ENCODE measurements around the gene ORAI3. TPM values are rescaled to one million over a fixed set of nuclear protein-coding genes. Genes with fewer than 3 reads are reported as not detected.

The ORAI3 gene
- 10 to 100 TPM; 10.4 to 28.0 TPM for total RNA-seq
- 10 to 100 TPM; 13.9 to 15.5 TPM for polyA plus RNA-seq (ENCODE audit: insufficient read length in 2 of 2)
- long read RNA-seq, donor 1, transcript ORAI3-201 (2 exons, 2,206 nt) = major isoform, 7 of 8 reads
- long read RNA-seq, donor 1, partial matches to known transcripts = 0 of 8 reads
- long read RNA-seq, donor 1, other reads (novel, unspliced or antisense) = 0 of 8 reads
- long read RNA-seq, donor 2, partial matches to known transcripts = 0 of 3 reads
- long read RNA-seq, donor 2, other reads (novel, unspliced or antisense) = 0 of 3 reads
- long read RNA-seq, donor 3, transcript ORAI3-201 (2 exons, 2,206 nt) = major isoform, 6 of 6 reads
- long read RNA-seq, donor 3, partial matches to known transcripts = 0 of 6 reads
- long read RNA-seq, donor 3, other reads (novel, unspliced or antisense) = 0 of 6 reads
- long read RNA-seq, donor 4, transcript ORAI3-202 (2 exons, 628 nt) = minor isoform, 5 of 16 reads
- long read RNA-seq, donor 4, transcript ORAI3-201 (2 exons, 2,206 nt) = major isoform, 11 of 16 reads
- long read RNA-seq, donor 4, partial matches to known transcripts = 0 of 16 reads
- long read RNA-seq, donor 4, other reads (novel, unspliced or antisense) = 0 of 16 reads

DNA sequence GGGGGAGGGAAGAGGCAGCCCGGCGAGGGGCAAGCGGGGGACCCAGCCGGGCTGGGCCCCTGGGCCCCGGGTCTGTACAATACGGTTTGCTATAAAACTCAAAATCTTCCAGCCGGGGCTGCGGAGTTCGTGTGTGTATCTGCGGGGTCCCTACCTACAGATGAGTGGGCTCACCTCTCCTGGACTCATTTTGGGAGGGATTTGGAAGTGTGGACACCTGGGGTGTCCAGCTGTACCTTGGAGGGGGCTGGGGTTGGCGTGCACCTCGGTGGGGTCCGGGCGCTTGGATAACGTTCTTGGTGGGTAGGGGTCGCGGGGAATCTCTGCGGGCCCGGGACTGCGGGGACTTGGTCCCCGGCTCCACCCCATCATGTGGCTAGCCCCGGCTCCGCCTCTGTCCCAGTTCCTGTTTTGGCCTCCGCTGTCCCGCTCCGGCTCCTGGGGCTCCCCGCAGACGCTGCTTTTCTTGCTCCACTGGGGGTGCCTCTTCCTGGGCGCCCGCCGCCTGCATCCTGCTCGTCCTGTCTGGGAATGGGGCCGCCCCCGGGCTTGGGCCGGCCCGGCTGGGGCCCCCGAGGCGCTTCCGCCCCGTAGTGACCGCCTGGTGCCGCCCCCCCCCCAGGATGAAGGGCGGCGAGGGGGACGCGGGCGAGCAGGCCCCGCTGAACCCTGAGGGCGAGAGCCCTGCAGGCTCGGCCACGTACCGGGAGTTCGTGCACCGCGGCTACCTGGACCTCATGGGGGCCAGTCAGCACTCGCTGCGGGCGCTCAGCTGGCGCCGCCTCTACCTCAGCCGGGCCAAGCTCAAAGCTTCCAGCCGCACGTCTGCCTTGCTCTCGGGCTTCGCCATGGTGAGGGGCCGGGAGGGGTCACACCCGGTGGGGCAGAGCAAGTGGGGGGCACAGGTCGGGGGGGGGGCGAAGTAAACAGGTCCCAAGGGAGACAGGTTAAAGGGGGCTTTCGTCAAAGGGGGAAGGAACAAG lies at the start of gene ORAI3:
Gene ORAI3, plus strand, starts transcription at position 402 of the 983 bp plus-strand sequence. Its CDS starts 222 bp downstream, at position 624.
- WGBS (ENCODE audit: insufficient coverage) = under 1% methylated on average over 69 of the region's 70 CpGs
- H3K4me1 ChIP-seq (ENCODE audit: control insufficient read depth, insufficient read depth, low read length) = peaks cover 52% of the 10 kb centered on the region
- peak in 4 of 6 donors; percentile 36 to 80 (median 60) for DNase-seq (ENCODE audit: low read depth in 4 of 6, low spot score in 6 of 6)

GRCh38 chr16:30899794-30900193 lies 49.1 kb upstream of the ORAI3 start:
- no peak for DNase-seq (ENCODE audit: low read depth in 4 of 6, low spot score in 6 of 6)
- no peak overlapping the region for H3K4me3 ChIP-seq (ENCODE audit: low read depth, low read length)
- whole genome bisulfite sequencing (ENCODE audit: insufficient coverage) = no CpG with 5 or more reads among the region's 2 CpGs
- peaks cover 42% of the 10 kb centered on the region for H3K4me1 ChIP-seq (ENCODE audit: control insufficient read depth, insufficient read depth, low read length)
- no peaks in the 10 kb centered on the region for H3K9me3 ChIP-seq (ENCODE audit: control insufficient read depth, insufficient read depth, low read length)
- H3K27ac ChIP-seq (ENCODE audit: low read depth, low read length) = no peak overlapping the region
- no peaks in the 10 kb centered on the region for H3K27me3 ChIP-seq (ENCODE audit: control insufficient read depth, insufficient read depth, low read length)
- H3K36me3 ChIP-seq (ENCODE audit: control insufficient read depth, insufficient read depth, low read length) = peaks cover 3% of the 10 kb centered on the region

More for the DNA sequence above, at the start of gene ORAI3:
- Histone ChIP-seq H3K27ac (ENCODE audit: low read depth, low read length) (peak within 1 kb of the TSS; percentile 92), H3K36me3 (ENCODE audit: control insufficient read depth, insufficient read depth, low read length) (peaks cover 38% of the 10 kb centered on the region), H3K9me3 (ENCODE audit: control insufficient read depth, insufficient read depth, low read length) (no peaks in the 10 kb centered on the region), H3K4me3 (ENCODE audit: low read depth, low read length) (peak within 1 kb of the TSS; percentile 76), H3K27me3 (ENCODE audit: control insufficient read depth, insufficient read depth, low read length) (no peaks in the 10 kb centered on the region)

DNA sequence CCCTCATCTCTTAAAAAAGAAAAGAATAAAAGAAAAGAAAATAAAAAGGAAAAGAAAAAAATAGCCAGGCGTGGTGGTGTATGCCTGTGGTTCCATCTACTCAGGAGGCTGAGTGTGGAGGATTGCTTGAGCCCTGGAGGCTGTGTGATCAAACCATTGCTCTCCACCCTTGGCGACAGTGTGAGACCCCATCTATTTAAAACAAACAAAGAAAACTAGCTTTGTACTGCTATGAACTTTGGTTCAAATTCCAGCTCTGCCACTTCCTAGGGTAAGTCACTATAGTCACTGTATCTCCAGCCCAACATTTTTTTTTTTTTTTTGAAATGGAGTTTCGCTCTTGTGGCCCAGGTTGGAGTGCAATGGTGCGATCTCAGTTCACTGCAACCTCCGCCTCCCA lies 48.3 kb upstream of the ORAI3 start:
- H3K36me3 ChIP-seq (ENCODE audit: control insufficient read depth, insufficient read depth, low read length) = peaks cover 3% of the 10 kb centered on the region
- H3K27me3 ChIP-seq (ENCODE audit: control insufficient read depth, insufficient read depth, low read length) = no peaks in the 10 kb centered on the region
- no peaks in the 10 kb centered on the region for H3K9me3 ChIP-seq (ENCODE audit: control insufficient read depth, insufficient read depth, low read length)
- DNase-seq (ENCODE audit: low read depth in 4 of 6, low spot score in 6 of 6) = no peak
- WGBS (ENCODE audit: insufficient coverage) = 100% methylated on average over 1 of the region's 5 CpGs
- no peak overlapping the region for H3K27ac ChIP-seq (ENCODE audit: low read depth, low read length)
- peaks cover 40% of the 10 kb centered on the region for H3K4me1 ChIP-seq (ENCODE audit: control insufficient read depth, insufficient read depth, low read length)
- H3K4me3 ChIP-seq (ENCODE audit: low read depth, low read length) = no peak overlapping the region

GRCh38 chr16:30901201-30902028 lies 47.5 kb upstream of the ORAI3 start:
- H3K27me3 ChIP-seq (ENCODE audit: control insufficient read depth, insufficient read depth, low read length) = no peaks in the 10 kb centered on the region
- no peaks in the 10 kb centered on the region for H3K9me3 ChIP-seq (ENCODE audit: control insufficient read depth, insufficient read depth, low read length)
- H3K4me3 ChIP-seq (ENCODE audit: low read depth, low read length) = peak overlapping the region; percentile 38
- WGBS (ENCODE audit: insufficient coverage) = 33% methylated on average over 3 of the region's 6 CpGs
- DNase-seq (ENCODE audit: low read depth in 4 of 6, low spot score in 6 of 6) = no peak
- peaks cover 32% of the 10 kb centered on the region for H3K4me1 ChIP-seq (ENCODE audit: control insufficient read depth, insufficient read depth, low read length)
- H3K36me3 ChIP-seq (ENCODE audit: control insufficient read depth, insufficient read depth, low read length) = peaks cover 3% of the 10 kb centered on the region
- H3K27ac ChIP-seq (ENCODE audit: low read depth, low read length) = peak overlapping the region; percentile 76

- peak in 2 of 6 donors; percentile 78 to 85 for DNase-seq (ENCODE audit: low read depth in 4 of 6, low spot score in 6 of 6)
- peak overlapping the region; percentile 38 for H3K4me3 ChIP-seq (ENCODE audit: low read depth, low read length)
- WGBS (ENCODE audit: insufficient coverage) = 6% methylated on average over 90 of the region's 99 CpGs
- no peaks in the 10 kb centered on the region for H3K27me3 ChIP-seq (ENCODE audit: control insufficient read depth, insufficient read depth, low read length)
- H3K4me1 ChIP-seq (ENCODE audit: control insufficient read depth, insufficient read depth, low read length) = peaks cover 26% of the 10 kb centered on the region
- H3K9me3 ChIP-seq (ENCODE audit: control insufficient read depth, insufficient read depth, low read length) = no peaks in the 10 kb centered on the region
- peak overlapping the region; percentile 82 for H3K27ac ChIP-seq (ENCODE audit: low read depth, low read length)
- H3K36me3 ChIP-seq (ENCODE audit: control insufficient read depth, insufficient read depth, low read length) = peaks cover 3% of the 10 kb centered on the region
Measured at GRCh38 chr16:30902029-30902972, 46.6 kb upstream of the ORAI3 start.

DNA sequence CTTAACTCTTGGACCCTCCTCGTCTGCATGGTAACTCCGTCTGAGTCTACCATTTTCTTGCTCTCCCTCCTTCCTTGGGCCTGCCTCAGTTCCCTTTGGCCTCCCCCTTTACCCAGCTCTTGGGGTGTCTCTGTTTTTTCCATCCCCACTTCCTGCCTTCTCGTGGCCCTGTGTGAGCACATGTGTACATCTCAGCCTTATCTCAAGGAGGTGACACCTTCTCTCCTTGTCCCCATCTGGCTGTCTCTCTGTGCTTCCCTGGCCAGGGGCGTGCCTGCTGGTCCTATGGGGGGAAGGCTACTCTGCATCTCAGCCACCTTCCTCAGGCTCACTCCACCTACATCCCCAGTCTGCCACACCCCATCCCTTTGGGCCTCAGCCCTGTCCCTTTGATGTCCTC lies 45.9 kb upstream of the ORAI3 start:
- peak overlapping the region; percentile 82 for H3K27ac ChIP-seq (ENCODE audit: low read depth, low read length)
- no peak for DNase-seq (ENCODE audit: low read depth in 4 of 6, low spot score in 6 of 6)
- H3K4me3 ChIP-seq (ENCODE audit: low read depth, low read length) = no peak overlapping the region
- peaks cover 5% of the 10 kb centered on the region for H3K36me3 ChIP-seq (ENCODE audit: control insufficient read depth, insufficient read depth, low read length)
- no peaks in the 10 kb centered on the region for H3K27me3 ChIP-seq (ENCODE audit: control insufficient read depth, insufficient read depth, low read length)
- 91% methylated on average over 3 of the region's 4 CpGs for WGBS (ENCODE audit: insufficient coverage)
- no peaks in the 10 kb centered on the region for H3K9me3 ChIP-seq (ENCODE audit: control insufficient read depth, insufficient read depth, low read length)
- peaks cover 26% of the 10 kb centered on the region for H3K4me1 ChIP-seq (ENCODE audit: control insufficient read depth, insufficient read depth, low read length)

DNA sequence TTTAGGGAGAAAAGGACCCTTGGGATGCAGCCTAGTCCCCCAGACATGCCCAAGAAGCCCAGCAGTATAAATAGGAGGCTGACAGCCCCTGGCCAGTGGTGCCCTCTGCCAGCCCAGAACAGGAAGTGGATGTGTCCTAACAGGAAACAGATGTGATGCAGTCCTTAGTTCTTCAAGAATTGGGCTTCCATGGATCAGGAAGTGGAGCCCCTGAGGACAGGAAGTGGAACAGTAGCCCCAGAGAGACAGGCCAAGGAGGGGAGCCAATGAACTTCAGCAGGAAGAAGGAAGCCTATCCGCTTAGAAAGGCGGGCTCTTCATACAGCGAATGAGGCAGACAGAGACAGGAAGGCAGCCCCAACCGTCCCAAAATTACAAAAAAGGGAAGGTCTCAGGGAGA lies 45.3 kb upstream of the ORAI3 start:
- Histone ChIP-seq H3K36me3 (ENCODE audit: control insufficient read depth, insufficient read depth, low read length) (peaks cover 5% of the 10 kb centered on the region), H3K9me3 (ENCODE audit: control insufficient read depth, insufficient read depth, low read length) (no peaks in the 10 kb centered on the region), H3K4me1 (ENCODE audit: control insufficient read depth, insufficient read depth, low read length) (peaks cover 26% of the 10 kb centered on the region), H3K27ac (ENCODE audit: low read depth, low read length) (peak overlapping the region; percentile 48), H3K27me3 (ENCODE audit: control insufficient read depth, insufficient read depth, low read length) (no peaks in the 10 kb centered on the region), H3K4me3 (ENCODE audit: low read depth, low read length) (no peak overlapping the region)
- 80% methylated on average over 4 of the region's 4 CpGs for WGBS (ENCODE audit: insufficient coverage)
- DNase-seq (ENCODE audit: low read depth in 4 of 6, low spot score in 6 of 6) = no peak

GRCh38 chr16:30904114-30904780 lies 44.6 kb upstream of the ORAI3 start:
- Histone ChIP-seq H3K27ac (ENCODE audit: low read depth, low read length) (peak overlapping the region; percentile 61), H3K36me3 (ENCODE audit: control insufficient read depth, insufficient read depth, low read length) (peaks cover 5% of the 10 kb centered on the region), H3K4me1 (ENCODE audit: control insufficient read depth, insufficient read depth, low read length) (peaks cover 26% of the 10 kb centered on the region), H3K9me3 (ENCODE audit: control insufficient read depth, insufficient read depth, low read length) (no peaks in the 10 kb centered on the region), H3K27me3 (ENCODE audit: control insufficient read depth, insufficient read depth, low read length) (no peaks in the 10 kb centered on the region), H3K4me3 (ENCODE audit: low read depth, low read length) (no peak overlapping the region)
- 92% methylated on average over 19 of the region's 19 CpGs for WGBS (ENCODE audit: insufficient coverage)
- DNase-seq (ENCODE audit: low read depth in 4 of 6, low spot score in 6 of 6) = no peak
